Fibroblast of pulmonary artery (primary cell): ENCODE results near the gene MRPL40.

ENCODE experiments used
- DNase-seq: peaks from one replicate; pipeline ENCODE4 v3.0.0-alpha.2; 2010; ENCODE audit warnings: low read depth
- H3K4me3 ChIP-seq: replicated peaks from 2 replicates; pipeline ENCODE4 v1.5.1; 2011; ENCODE audit warnings: low read depth, mild to moderate bottlenecking, control low read depth, low read length, moderate library complexity
- TF ChIP-seq, protein P1 (sequence below): IDR thresholded peaks from 2 replicates; pipeline ENCODE4 v1.5.1; 2011; ENCODE audit warnings: mild to moderate bottlenecking, control low read depth, low read length, inconsistent platforms; ENCODE audit errors: missing control alignments

The MRPL40 gene

DNA sequence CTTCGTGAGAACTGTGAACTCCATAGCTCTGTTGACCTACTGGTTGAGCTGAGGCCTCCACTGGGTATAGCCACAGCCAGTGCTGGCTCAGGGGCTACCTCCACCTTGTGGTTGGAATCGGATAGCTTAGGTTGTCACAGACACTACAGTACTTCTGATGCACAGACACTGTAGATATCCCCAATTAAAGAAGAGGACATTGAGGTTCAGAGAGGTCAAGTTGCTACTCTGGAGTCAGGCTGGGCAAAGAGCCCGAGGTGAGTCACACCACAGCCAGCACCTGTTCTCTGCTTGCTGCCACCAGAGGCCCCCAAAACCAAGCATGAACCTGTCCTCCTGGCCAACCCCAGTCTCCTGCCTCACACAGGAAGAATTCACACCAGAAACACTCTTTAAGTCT is 41.2 kb downstream of the MRPL40 start:
- DNase-seq, result no peak
- TF ChIP-seq, protein P1, sequence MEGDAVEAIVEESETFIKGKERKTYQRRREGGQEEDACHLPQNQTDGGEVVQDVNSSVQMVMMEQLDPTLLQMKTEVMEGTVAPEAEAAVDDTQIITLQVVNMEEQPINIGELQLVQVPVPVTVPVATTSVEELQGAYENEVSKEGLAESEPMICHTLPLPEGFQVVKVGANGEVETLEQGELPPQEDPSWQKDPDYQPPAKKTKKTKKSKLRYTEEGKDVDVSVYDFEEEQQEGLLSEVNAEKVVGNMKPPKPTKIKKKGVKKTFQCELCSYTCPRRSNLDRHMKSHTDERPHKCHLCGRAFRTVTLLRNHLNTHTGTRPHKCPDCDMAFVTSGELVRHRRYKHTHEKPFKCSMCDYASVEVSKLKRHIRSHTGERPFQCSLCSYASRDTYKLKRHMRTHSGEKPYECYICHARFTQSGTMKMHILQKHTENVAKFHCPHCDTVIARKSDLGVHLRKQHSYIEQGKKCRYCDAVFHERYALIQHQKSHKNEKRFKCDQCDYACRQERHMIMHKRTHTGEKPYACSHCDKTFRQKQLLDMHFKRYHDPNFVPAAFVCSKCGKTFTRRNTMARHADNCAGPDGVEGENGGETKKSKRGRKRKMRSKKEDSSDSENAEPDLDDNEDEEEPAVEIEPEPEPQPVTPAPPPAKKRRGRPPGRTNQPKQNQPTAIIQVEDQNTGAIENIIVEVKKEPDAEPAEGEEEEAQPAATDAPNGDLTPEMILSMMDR, result peak; percentile 8
- H3K4me3 ChIP-seq, result no peak overlapping the region

DNA sequence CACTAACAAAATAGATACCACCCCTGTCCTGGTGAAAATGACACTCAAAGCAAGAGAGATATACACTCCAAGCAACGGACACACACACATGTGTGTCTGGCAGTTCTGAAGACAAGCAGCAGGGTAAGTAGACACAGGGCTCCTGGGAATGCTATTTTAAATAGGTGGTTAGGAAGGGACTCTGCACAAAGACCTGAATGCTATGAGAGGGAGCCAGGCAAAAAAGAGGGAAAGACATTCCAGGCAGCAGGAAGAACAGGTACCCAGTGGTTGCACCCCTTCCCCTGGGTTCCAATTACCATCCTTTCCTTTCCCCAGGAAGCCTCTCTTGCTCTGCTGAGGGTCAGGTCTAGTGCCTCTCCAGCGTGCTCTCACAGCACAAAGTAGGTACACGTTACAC is 43.7 kb downstream of the MRPL40 start:
- no peak overlapping the region for H3K4me3 ChIP-seq
- DNase-seq, result no peak
- TF ChIP-seq, protein P1, result no peak

DNA sequence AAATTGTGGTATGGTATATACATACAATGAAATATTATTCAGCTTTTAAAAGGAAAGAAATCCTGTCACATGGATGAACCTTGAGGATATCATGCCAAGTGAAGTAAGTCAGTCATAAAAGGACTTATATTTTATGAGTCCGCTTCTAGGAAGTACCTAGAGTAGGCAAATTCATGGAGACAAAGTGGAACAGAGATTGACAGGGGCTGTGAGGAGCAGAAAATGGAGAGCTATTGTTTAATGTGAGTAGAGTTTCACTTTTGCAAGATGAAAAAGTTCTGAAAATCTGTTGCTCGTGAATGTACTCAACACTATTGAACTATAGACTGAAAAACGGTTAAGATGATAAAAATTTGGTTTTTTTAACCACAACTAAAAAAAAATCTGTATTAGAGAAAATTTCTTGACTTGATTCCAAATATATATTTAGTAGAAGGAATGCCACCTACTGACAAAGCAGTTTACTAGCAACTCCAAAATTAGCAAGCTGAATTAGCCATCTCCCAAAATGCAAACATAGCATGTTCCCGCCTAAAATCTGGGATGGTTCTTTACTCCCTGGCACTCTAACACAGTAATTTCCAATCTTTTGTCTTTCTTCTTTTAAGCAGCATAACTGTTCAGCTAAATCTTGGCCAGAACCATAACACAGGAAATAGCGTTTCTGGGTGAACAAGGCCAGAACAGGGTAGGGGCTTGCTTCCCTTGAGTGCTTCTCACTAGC is 45.1 kb downstream of the MRPL40 start:
- peak overlapping the region; percentile 93 for H3K4me3 ChIP-seq
- peak; percentile 35 for DNase-seq
- TF ChIP-seq, protein P1, result peak; percentile 41

DNA sequence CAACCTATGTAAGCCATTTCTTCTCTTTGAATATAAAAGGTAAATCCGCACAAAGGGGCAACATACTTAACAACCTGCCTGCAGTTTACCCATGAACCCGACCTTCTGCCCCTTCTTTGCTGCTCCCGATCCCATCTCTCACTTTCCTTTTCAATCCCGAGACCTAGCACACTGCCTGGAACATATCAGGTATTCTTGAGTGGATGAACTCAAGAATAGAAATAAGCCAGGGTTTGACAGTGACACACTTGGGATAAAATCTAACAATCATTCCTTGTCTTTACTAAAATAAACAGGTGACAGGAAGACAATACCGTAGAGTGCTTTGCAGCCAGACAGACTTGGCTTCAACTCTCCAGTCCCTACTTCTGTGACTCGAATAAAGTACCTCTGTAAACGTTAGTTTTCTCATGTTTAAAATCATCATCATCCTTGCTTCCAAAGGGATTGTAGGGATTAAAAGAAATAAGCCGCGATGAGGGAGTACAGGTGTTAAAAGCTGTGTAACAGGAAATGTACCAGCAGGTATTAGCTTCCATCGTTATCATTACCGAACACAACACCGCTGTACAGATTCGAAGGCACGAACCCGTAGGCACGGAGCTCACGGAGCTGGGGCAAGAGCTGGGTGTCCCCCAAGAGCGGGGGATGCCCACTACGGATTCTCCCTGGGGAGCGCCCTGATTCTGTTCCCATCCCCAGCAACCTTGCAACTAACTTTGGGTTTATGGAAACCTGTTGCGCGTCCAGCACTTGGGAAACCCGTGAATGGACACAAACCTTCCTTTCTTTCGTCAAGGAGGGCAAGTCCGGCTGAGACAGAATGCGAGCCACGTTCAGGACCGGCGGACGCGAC is 45.9 kb downstream of the MRPL40 start:
- H3K4me3 ChIP-seq, result peak overlapping the region; percentile 93
- no peak for DNase-seq
- TF ChIP-seq, protein P1, result no peak

DNA sequence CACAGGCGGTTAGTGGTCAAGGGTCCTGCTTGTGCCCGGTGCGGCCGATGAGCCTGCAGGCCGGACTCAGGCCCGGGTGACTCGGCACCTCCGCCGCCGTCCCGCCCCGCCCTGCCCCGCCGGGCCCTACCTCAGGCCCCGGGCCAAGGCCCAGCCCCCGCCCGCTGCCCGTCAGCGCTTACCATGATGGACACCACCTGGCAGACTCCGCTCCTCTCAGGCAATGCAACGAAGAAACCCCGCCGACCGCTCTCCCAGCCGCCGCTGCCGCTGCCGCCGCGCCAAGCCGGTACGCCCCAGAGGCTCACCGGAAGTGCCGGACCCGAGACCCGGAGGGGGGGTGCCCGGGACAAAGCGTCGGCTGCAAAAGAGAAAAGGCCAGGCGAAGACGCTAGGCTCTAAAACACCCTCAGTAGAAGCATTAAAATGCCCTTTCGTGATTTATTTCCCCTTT is 46.6 kb downstream of the MRPL40 start, which contains the start of gene UFD1:
Gene UFD1, minus strand, starts transcription at position 293 of the 454 bp plus-strand sequence. Its CDS starts 108 bp downstream, at position 185.
- peak; percentile 87 for DNase-seq
- H3K4me3 ChIP-seq, result peak within 1 kb of the TSS; percentile 93
- TF ChIP-seq, protein P1, result no peak

DNA sequence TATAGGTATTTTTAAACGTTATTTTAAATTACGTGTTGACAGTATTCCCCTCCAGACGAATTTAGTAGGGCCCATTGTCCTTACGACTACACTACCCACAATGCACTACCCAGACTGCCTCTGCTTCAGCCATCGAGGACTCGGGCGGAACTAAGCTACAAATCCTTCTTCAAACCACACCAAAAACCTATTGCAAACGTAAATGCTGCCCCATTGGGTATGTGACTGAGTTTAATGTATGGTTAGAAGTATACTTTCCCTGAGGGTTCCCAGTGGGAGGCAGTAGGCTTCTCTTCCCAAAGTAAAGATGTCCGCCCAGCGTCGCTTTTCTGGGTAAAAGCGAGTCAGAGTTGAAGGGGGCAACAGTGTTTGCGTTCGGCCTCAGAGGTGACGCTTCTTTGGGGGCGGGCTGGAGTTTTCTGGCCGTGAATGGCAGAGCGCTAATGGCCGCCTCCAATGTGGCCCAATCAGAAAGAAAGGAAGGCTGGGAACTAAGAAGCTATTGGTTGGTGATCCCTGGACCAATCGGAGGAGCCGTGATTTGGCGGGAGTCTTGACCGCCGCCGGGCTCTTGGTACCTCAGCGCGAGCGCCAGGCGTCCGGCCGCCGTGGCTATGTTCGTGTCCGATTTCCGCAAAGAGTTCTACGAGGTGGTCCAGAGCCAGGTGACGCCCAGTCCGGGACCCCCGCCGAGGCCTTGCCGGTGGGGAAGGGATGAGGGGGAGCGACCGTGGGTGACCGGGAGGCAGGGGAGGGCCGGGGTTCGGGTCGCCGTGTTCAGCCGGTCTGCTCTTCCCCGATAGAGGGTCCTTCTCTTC is 47.2 kb downstream of the MRPL40 start, which contains the start of gene CDC45:
Gene CDC45, plus strand, starts transcription at position 566 of the 818 bp plus-strand sequence. Its CDS starts 49 bp downstream, at position 615.
- TF ChIP-seq, protein P1, result no peak
- DNase-seq, result peak; percentile 99
- peak within 1 kb of the TSS; percentile 93 for H3K4me3 ChIP-seq
